HG03045 (cell line): Measurements from ENCODE around the gene TNNT1.
"Not testable (repeated sequence)": the region's sequence is repeated elsewhere in the genome, so short reads cannot be mapped to it uniquely, and the experiment has no call there.

Source experiments
- ATAC-seq: cut with Tn5 transposase; IDR thresholded peaks from one replicate; pipeline ENCODE4 v1.9.1; 2021; ENCODE audit warnings: mild to moderate bottlenecking, moderate library complexity; ENCODE audit not compliant: unreplicated experiment

The TNNT1 gene

GRCh38 chr19:55112777-55113569 lies 36.0 kb downstream of the TNNT1 start:
- ATAC-seq = no peak

DNA sequence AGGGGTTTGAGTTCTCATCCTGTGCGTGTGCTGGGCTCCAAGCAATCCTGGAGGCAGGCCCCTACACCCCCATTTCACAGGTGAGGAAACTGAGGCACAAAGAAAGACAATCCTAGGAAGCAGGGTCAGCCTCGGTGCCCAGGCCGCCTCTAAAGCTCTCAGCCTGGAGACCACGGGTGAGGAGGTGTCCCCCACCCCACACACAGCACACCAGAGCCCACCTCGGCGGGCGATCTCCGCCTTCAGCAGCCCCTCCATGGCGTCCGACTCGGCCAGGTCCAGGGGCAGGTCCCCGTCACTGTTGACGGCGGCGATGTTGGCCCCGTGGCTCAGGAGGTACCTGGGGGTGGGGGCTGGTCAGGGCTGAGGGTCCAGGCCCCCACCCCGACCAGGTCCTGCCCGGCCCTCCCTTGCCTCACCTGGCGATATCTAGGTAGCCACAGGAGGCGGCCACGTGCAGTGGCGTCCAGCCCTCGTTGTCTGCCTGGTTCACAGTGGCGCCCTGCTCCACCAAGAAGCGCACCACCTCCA lies 36.7 kb downstream of the TNNT1 start:
- no peak for ATAC-seq

DNA sequence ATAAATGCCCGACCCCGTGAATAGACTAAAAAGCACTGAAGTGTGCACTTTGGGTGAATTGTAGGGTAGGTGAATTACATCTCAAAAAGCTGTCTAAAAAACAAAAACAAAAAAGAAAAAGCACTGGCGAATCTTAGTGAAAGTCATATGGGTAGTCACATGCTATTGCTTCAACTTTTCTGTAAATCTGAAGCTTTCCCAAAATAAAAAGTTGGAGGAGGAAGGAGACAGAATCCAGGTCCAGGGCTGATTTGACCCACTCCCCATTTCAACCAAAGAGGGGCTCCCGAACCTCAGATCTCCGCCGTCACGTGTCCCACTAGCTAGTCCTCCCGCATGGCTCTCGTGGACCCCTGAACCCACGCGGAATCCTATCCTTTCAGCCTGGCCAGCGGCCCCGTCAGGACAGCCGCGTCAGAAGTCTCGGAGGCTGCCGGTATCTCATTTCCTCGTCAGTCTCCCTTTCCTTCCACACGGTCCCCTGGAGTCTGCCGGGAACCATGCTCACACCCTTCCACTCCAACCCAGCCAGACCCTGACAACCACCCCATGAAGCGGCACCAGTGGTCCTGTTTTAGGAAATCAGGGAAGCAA lies 37.7 kb downstream of the TNNT1 start:
- ATAC-seq = no peak

DNA sequence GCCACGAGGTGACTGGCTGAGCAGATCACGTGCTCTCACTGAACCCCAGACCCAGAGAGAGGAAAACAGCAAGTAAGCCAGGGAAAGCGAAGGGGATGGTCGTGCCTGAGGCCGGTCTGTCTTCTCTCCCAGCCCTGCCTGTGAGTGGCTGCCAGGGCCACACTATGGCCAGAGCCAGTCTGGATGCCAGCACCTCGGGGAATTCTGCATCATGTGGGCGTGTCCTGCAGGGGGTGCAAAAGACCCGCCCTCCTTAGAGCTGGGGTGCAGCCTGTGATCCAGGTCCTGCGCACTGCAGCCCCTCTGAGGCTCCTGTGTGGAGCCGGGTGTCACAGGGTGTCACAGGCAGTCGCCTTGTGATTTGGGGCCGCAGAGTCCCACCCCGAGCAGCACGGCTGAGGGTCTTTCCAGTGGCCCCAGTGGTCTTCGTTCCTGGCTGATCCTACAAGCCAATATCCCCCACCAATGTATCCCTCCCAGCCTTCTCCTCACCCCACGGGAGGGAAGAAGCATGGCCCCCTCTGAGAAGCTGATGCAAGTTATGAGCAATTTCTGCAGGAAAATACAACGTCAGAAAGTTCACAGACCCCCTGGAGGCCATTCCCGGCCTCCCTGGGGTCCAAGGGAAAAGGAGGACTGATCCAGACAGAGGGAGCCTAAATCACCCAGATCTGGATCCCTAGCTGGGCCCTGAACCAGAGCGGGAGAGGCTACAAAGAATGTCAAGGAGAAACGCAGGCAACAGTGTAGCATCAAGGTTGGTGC lies 39.3 kb downstream of the TNNT1 start:
- no peak for ATAC-seq

- ATAC-seq = not testable (repeated sequence)
These were observed 41.8 kb downstream of the TNNT1 start for GRCh38 chr19:55107252-55107651.

DNA sequence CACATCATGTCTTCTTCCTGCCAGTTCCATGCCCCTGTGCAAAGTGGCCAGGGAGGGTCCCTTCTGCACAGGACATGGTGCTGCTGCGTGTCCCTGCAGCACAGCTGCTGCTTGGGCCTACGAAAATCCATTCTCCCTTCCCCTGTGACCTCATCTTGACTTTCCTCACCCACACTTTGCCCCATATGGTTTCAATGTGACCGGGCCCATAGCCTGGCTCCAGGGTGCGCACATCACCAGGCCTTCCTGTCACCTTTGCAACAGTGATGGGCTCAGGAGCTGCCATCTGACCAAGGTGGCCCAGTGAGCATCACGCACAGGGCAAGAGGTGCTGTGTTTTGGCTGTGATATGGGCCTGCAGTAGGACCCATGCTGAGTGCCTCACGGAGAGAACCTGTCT lies 42.4 kb downstream of the TNNT1 start:
- ATAC-seq = no peak

DNA sequence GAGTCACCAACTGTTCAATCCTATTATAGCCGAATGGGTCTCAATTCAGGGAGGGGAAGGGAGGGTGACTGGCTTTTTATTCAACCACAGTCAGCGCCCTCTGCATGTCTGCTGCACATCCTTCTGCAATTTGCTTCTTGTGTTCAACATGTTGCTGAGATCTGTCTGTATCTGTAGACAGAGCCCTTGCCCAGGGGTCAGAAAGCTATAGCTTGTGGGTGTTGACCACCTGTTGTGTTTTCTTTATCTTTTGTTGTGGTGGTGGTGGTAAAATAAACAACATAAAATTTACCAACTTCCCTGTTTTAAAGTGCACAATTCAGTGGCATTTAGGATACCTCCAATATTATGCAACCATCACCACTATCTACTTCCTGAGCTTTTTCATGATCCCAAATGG lies 43.8 kb downstream of the TNNT1 start:
- no peak for ATAC-seq

DNA sequence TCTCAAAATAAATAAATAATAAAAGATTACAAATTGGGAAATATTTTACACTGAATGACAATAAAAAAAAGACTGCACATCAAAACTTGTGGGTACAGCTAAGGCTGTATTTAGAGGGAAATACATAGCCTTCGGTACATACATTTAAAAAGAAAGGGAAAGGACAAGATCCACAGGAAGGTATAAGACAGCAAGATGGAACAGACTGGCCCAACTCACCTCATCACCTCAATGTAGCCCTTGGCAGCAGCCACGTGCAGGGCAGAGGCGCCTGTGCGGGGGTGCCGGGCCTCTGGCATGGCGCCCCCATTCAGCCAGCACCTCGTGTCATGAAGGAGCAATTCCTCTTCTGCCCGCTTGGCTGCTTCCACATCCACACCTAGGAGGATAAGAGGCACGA lies 45.8 kb downstream of the TNNT1 start:
- no peak for ATAC-seq

- ATAC-seq = no peak
These were observed 47.7 kb downstream of the TNNT1 start for GRCh38 chr19:55101261-55101660.

- ATAC-seq = no peak
These were observed 49.2 kb downstream of the TNNT1 start for GRCh38 chr19:55099557-55100506.

DNA sequence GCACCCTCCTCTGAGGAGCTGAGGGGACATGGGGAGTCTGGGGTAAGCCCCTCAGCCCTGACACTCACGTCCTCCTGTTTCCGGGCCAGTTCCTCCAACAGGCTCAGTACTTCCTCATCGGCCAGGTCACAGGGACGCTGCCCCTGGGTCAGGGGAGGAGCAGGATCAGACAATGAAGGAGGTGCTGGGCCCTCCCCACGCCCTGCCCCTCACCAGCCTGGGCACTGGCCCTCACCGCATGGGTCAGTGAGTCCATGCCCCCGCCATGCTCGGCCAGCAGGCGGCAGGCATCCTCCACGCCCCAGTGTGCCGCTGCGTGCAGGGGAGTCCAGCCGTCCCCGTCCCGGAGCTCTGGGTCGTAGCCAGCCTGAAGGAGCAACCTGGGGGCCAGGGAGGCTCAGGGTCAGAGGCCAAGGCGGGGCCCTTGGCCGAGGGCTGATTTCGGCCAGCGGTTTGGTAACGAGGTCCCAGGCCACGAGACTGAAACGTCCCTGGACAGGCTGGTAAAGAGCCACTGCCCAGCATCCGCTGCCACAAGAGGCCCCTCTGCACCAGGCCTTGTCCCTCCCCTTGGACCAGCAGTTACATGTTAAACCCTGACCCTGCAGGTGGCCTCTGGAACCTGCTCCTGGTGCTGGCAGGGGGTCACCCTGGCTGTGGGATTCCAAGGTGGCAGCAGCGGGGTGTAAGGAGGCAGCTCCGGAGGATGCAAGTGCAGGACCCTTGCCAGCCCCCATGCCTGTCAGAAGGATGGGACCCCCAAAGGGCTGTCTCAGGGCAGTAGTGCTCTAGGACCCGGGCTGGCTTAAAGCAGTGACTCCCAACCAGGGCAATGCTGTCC lies 50.1 kb downstream of the TNNT1 start:
- no peak for ATAC-seq

GRCh38 chr19:55097864-55098715 lies 50.9 kb downstream of the TNNT1 start:
- no peak for ATAC-seq

- no peak for ATAC-seq
These were observed 52.8 kb downstream of the TNNT1 start for GRCh38 chr19:55096061-55096701.

DNA sequence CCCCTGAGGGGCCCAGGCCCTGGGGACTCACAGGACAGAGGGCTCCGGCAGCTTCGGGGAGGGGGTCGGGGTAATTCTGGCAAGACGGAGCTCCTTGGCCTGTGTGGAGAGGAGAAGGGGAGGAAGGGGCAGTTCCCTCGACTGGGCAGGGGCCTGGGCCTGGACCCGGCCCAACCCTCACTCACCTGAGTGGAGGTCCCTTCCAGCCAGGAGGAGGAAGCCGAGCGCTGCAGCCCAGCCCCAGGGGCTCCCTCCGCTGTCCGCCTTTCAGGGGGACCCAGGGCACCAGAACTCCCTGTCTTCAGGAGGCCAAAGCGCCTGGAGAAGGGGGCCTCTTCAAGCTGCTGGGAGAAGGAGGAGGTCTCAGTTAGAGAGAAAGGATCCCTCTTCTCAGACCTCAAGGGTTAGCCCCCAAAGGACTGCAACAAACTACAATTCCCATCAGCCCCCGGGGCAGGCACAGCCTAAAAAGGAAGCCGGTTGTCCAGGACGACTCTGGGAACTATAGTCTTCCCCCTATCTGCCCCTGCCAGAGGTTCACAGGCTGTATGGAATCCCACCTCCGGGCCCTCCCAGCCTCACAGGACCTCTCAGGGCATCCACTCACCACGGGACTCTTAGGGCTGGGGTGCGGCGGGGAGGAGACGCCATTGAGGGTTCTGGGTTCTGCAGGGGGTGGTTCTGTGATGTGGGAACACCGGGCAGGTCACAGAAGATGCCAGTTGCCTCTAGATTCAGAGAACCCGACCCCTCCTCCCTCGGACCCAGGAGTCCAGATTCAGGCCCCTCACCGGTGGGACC lies 53.5 kb downstream of the TNNT1 start:
- ATAC-seq = no peak

DNA sequence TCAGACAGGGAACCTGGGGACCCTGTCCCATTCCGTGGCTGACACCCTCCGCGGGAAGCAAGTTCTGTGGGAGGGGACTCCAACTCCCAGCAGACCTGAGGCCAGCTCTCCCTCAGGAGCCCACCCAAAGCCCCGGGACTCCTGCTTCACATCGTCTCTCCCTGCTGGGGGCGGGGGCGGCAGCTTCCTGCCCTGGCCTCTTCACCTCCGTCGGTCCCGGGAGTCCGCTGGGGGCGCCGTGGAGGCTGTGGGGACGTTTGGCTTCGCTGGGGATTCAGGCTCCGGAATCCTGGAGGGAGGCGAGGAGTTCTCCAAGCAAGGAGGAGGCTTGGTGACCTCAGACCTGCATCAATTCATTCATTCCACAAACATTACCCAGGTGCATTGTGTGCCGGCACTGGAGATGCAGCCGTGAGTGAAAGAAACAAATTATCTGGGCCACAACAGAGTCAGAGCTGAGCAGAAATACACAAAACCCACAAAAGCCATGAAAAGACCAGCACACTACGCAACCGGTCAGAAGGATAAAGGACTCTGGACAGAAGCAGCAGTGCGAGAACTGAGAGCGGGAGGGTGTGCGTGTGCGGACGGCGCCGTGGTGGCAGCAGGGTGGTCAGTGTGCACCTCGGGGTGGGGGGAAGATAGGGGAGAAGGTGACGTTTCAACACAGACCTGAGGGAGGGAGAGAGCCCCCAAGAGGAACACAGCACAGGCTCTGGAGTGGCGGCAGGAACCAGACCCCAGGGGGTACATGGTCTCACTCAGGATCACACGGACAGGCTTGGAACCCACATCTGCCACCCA lies 54.3 kb downstream of the TNNT1 start:
- ATAC-seq = no peak

DNA sequence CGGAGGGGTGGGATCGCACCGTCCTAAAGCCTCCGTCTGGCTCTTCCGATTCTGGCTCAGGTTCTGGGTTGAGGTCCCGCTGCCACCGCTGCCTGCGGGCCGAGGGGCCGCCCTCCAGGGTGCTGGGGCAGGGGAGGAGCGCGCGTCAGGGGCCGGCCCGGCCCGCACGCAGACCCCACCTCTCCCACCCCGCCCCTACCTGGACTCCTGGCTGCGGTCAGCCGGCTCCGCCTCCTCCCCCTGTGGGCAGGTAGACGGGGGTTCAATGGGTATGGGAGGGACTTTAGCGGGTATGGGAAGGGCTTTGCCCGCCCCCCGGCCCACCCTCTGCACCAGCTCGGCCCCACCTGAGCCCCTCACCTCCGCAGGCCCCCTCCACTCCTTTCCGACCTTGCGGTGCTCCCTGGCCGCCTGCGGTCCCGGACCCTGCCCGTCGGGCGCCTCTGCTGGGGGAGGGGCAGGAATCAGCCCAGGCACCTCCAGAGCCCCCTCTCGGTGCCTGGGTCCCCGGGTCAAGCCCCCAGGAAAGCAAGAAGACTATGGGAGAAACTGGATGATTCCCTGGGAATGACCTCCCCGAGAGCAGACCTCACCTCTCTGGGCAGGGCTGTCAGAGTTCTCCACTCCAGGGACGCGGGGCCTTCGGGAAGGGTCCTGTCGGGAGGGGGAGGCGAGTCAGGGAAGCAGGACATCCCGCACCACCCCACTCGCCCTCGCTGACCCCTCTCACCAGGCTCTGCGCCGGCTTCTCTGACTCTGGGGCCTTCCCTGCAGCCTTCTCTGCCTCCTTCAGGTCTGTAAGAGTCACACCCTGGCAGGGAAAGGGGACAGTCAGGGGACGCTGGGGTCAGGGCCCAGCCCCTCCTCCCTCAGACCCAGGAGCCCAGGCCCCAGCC lies 56.3 kb downstream of the TNNT1 start:
- ATAC-seq = no peak
